Femur (tissue), 1 donor: ENCODE measurements around the gene MPZL3.

ENCODE experiments used
- DNase-seq: peaks from one replicate; pipeline ENCODE4 v3.0.0-alpha.2; 2017

The MPZL3 gene

DNA sequence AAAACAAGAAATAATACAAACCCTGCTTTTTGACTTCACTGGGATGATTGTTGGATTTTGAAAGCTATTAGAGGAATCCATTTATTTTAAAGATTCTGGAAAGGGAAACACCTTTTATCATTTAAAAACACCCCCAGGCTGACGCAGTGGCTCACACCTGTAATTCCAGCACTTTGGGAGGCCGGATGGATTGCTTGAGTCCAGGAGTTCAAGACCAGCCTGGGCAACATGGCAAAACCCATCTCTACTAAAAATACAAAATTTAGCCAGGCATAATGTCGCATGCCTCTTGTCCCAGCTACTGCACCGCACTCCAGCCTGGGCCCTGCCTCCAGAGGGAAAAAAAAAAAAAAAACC is 75.4 kb downstream of the MPZL3 start:
- DNase-seq: no peak
